ENCODE data around the gene OLAH. TPM values are rescaled to one million over a fixed set of nuclear protein-coding genes. Genes with fewer than 3 reads are reported as not detected.

The OLAH gene
- total RNA-seq, 1 experiment from 2014 or later, result not detected

GRCh38 chr10:15060638-15061037 lies 16.9 kb downstream of the OLAH start:
- TF ChIP-seq USF2 (CRISPR knock-in tag; IDR thresholded peaks at IDR 0.05), result no peak
- TF ChIP-seq CREM (CRISPR knock-in tag; IDR thresholded peaks at IDR 0.05), result no peak
- no peak overlapping the region for H3K4me3 Mint-ChIP-seq
- no peak for DNase-seq (ENCODE audit: low spot score)
- peaks cover 5% of the 10 kb centered on the region for H3K27me3 Mint-ChIP-seq (ENCODE audit: low read depth)
- H3K4me1 Mint-ChIP-seq, result no peaks in the 10 kb centered on the region
- peaks cover 15% of the 10 kb centered on the region for H3K36me3 Mint-ChIP-seq
- ChIA-PET CTCF (no interaction called here), POLR2A (no interaction called here)
- ATAC-seq, result no peak
- H3K27ac Mint-ChIP-seq, result no peak overlapping the region
- H3K9me3 Mint-ChIP-seq, result peaks cover 30% of the 10 kb centered on the region

GRCh38 chr10:15067154-15067553 lies 23.4 kb downstream of the OLAH start:
- no peak for ATAC-seq
- Mint-ChIP-seq H3K27ac (no peak overlapping the region), H3K4me3 (no peak overlapping the region), H3K4me1 (no peaks in the 10 kb centered on the region), H3K36me3 (peaks cover 6% of the 10 kb centered on the region), H3K27me3 (ENCODE audit: low read depth) (peaks cover 7% of the 10 kb centered on the region), H3K9me3 (peaks cover 25% of the 10 kb centered on the region)
- TF ChIP-seq KAT7 (CRISPR knock-in tag; IDR thresholded peaks at IDR 0.05; ENCODE audit: borderline replicate concordance) (no peak), STAT6 (CRISPR knock-in tag; conservative IDR thresholded peaks at IDR 0.05; ENCODE audit: low read depth) (no peak), ZMAT4 (CRISPR knock-in tag; IDR thresholded peaks at IDR 0.05) (no peak), ZNF281 (CRISPR knock-in tag; IDR thresholded peaks at IDR 0.05) (no peak), TCF7 (CRISPR knock-in tag; IDR thresholded peaks at IDR 0.05; ENCODE audit: low read depth) (no peak), SOX15 (CRISPR knock-in tag; IDR thresholded peaks at IDR 0.05) (no peak), NFATC4 (CRISPR knock-in tag; IDR thresholded peaks at IDR 0.05) (no peak), ZNF532 (CRISPR knock-in tag; IDR thresholded peaks at IDR 0.05; ENCODE audit: borderline replicate concordance) (no peak), ZNF263 (CRISPR knock-in tag; IDR thresholded peaks at IDR 0.05; ENCODE audit: low read depth) (no peak), FOXP4 (CRISPR knock-in tag; IDR thresholded peaks at IDR 0.05) (no peak), ERG (CRISPR knock-in tag; IDR thresholded peaks at IDR 0.05) (no peak), E2F5 (CRISPR knock-in tag; IDR thresholded peaks at IDR 0.05) (no peak)
- ChIA-PET POLR2A (no interaction called here), CTCF (no interaction called here)
- DNase-seq (ENCODE audit: low spot score), result no peak
